Measurements from ENCODE around the gene TOLLIP.
"Not testable (repeated sequence)": the region's sequence is repeated elsewhere in the genome, so short reads cannot be mapped to it uniquely, and the experiment has no call there.

The TOLLIP gene

GRCh38 chr11:1309498-1310317 lies at the start of gene TOLLIP:
Gene TOLLIP, minus strand, starts transcription at chr11:1309632. Its CDS starts 134 bp downstream, at chr11:1309498.
- in situ Hi-C loops (cut with MboI; ENCODE audit: low sequenced_read_pairs) = no loop called here

DNA sequence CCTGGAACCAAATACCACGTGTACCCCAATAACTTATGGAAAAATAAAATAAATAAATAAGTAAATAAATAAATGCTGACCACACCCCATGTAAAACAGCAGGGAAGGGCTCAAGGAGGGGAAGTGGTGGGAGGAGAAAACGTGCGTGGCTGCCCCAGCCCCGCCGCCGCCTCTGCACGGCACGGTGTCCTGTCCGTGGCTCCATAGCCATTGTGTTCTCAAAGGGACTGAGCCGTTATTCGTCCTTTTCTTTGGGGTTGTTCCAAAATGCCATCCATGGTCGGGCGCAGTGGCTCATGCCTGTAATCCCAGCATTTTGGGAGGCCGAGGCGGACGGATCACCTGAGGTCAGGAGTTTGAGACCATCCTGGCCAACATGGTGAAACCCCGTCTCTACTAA lies 49.5 kb upstream of the TOLLIP start:
- in situ Hi-C loops (cut with MboI; ENCODE audit: low sequenced_read_pairs) = not testable (repeated sequence)

- in situ Hi-C loops (cut with MboI; ENCODE audit: low sequenced_read_pairs) = no loop called here
These were observed 48.9 kb upstream of the TOLLIP start for GRCh38 chr11:1358286-1358685.

DNA sequence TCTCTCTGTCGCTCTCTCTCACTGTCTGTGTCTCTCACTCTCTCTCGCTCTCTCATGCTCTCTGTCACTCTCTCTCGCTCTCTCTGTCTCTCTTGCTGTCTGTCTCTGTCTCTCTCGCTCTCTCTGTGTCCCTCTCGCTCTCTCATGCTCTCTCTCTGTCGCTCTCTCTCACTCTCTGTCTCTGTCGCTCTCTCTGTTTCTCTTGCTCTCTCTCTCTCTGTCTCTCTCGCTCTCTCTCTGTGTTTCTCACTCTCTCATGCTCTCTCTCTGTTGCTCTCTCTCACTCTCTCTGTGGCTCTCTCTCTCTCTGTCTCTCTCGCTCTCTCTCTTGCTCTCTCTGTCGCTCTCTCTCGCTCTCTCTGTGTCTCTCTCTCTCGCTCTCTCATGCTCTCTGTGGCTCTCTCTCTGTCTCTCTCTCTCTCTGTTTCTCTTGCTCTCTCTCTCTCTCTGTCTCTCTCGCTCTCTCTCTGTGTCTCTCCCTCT lies 47.1 kb upstream of the TOLLIP start:
- in situ Hi-C loops (cut with MboI; ENCODE audit: low sequenced_read_pairs) = no loop called here

DNA sequence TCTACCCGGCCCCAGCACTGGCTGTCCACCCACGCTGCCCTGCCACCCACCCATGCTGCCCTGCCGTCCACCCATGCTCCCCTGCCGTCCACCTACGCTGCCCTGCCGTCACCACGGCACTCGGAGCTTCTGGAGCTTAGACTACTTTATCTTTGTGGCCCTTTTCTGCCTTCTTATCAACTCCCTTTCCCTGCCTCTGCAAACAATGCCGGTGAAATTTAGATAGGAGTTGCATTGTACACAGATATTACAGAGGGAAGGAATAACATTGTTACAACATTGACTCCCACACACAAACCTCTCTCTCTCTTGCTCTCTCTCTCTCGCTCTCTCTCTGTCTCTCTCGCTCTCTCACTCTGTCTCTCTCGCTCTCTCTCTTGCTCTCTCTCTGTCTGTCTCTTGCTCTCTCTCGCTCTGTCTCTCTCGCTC lies 46.6 kb upstream of the TOLLIP start:
- in situ Hi-C loops (cut with MboI; ENCODE audit: low sequenced_read_pairs) = no loop called here

DNA sequence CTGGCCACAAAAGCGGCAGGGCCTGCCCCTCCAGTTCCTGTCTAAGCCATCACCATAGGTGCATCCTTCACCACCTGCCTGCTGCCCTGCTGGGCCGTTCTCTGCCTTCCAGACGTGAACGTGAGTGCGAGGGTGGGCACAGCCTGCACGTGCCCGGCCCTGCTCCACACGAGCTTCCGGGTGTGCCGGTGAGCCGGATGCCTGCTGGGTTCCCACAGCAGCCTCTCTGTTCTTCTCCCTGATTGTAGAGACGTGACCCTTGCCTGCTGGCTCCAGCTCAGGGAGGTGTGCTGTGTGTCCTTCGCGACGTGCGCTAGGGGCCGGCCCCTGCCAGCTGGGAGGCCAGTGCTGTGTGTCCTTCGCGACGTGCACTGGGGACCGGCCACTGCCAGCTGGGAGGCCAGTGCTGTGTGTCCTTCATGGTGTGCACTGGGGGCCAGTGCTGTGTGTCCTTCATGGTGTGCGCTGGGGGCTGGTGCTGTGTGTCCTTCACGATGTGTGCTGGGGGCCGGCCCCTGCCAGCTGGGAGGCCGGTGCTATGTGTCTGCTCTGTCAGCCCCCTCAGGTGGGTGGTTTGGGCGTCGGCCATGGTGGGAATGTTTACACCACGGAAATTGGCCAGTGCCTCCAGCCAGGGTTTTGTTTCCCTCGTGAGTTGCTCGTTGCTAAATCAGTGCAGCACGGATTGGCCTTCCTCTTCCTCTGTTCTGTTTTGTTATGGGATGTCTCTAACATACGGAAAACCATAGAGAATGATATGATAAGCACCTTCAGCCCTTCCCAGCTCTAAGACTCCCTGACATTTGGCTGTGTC lies 44.9 kb upstream of the TOLLIP start:
- in situ Hi-C loops (cut with MboI; ENCODE audit: low sequenced_read_pairs) = no loop called here

GRCh38 chr11:1353383-1354124 lies 44.1 kb upstream of the TOLLIP start:
- in situ Hi-C loops (cut with MboI; ENCODE audit: low sequenced_read_pairs) = no loop called here

- in situ Hi-C loops (cut with MboI; ENCODE audit: low sequenced_read_pairs) = no loop called here
These were observed 43.4 kb upstream of the TOLLIP start for GRCh38 chr11:1352696-1353382.

DNA sequence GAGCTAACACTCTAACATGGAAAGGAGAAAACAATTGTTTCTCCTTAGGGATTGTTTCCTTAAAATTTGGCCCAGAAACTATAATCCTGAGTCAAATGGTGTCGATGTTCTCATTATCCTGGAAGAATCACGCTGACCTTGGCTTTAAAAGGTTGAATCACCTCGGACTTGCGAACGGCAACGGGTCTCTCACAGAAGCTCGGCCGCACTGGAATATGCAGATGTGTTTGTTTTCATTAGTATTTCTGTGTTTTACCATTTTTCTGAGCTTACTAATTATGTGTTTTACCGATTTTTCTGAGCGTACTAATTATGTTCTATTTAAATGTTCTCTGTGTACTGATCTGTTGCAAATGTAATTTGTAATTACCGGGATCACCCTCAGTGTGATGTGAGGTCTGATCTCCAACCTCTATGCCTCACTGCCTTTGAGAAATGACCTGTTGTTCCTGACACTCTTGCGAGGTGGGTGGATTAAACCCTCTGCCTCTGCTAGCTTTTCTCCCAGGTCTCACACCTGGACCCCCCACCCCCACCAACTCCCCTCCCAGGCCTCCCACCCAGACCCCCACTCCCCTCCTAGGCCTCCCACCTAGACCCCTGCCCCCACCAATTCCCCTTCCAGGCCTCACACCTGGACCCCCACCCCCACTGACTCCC lies 42.0 kb upstream of the TOLLIP start:
- in situ Hi-C loops (cut with MboI; ENCODE audit: low sequenced_read_pairs) = no loop called here

GRCh38 chr11:1350086-1350725 lies 40.8 kb upstream of the TOLLIP start:
- in situ Hi-C loops (cut with MboI; ENCODE audit: low sequenced_read_pairs) = no loop called here

- in situ Hi-C loops (cut with MboI; ENCODE audit: low sequenced_read_pairs) = no loop called here
These were observed 40.1 kb upstream of the TOLLIP start for GRCh38 chr11:1349327-1350041.

DNA sequence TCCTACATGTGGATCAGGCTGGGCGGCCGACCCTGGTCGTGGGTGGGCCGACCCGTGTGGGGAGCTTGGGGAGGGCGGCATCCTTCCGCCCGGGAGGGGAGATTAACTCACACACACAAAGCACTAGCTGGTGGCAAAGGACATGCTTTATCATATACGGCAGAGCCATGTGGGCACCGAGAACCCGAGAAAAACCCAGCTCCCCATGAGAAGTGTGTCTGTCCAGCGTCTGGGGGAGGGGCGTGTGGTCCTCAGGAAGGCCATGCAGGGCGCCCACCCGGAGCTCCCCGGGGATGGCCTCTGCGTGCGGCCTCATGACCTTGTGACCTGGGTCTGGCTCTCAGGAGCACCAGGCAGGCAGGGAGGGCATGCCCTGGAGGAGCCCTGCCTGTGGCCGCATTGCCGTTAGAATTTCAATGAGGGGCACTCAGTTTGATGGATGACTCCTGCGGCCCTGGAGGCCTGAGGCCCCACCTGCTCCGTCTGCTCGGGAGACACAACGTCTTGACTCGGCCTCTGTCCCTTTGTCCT lies 39.4 kb upstream of the TOLLIP start:
- in situ Hi-C loops (cut with MboI; ENCODE audit: low sequenced_read_pairs) = no loop called here

DNA sequence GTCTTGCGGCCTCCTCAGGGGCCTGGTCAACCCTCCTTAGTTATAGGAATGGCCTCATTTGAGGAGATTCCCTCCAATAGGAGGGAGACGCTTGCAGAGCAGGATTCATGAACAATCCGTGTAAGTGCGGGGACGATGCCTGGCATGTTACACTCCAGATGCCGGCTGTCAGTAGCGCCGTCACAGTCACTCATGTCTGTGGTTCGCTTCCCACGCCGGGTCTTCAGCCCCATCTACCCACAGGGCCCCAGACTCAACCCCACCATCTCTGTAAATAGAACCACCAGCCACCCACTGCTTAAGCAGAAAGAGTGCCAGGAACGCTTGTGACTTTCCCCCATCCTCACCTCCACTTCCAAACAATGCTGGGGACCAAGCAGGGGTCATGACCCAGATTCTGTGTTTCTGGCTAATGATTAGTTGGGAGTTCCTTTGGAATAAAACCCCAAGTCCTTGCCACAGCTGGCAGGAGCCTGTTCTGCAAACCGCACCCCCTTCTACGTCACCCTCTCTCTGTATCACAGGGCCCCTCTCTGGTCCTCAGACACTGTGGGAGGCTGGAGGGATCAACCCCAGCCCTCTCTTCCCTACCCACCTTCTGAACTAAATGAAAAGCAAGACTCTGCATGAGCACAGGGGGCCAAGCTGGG lies 38.8 kb upstream of the TOLLIP start:
- in situ Hi-C loops (cut with MboI; ENCODE audit: low sequenced_read_pairs) = no loop called here

DNA sequence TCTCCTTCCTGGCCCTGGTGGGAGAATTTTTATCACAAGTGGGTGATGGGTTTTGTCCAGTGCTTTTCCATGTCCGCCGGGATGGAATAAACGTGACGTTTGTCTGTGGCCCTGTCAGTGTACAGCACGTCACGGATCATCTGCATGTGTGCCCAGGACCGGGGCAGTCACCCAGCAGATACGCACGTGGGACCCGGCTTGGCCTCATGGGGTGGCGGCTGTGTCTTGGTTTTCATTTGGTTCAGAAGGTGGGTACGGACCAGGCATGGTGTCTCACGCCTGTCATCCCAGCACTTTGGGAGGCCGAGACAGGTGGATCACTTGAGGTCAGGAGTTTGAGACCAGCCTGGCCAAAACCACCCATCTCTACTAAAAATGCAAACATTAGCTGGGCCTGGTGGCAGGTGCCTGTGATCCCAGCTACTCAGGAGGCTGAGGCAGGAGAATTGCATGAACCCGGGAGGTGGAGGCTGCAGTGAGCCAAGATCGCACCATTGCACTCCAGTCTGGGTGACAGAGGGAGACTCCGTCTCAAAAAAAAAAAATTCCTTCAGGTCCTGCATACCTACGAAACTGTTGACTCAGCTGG lies 38.1 kb upstream of the TOLLIP start:
- in situ Hi-C loops (cut with MboI; ENCODE audit: low sequenced_read_pairs) = not testable (repeated sequence)

GRCh38 chr11:1346669-1347390 lies 37.4 kb upstream of the TOLLIP start:
- in situ Hi-C loops (cut with MboI; ENCODE audit: low sequenced_read_pairs) = no loop called here

GRCh38 chr11:1345737-1346513 lies 36.5 kb upstream of the TOLLIP start:
- in situ Hi-C loops (cut with MboI; ENCODE audit: low sequenced_read_pairs) = no loop called here
